Embryonic facial prominence (tissue), 1 donor: ENCODE data around the gene DNAJC18.
"Not testable (repeated sequence)": the region's sequence is repeated elsewhere in the genome, so short reads cannot be mapped to it uniquely, and the experiment has no call there.

Experiments
- DNase-seq: peaks from one replicate; pipeline ENCODE4 v3.0.0-alpha.2; 2016; ENCODE audit errors: extremely low spot score

DNAJC18 gene

DNA sequence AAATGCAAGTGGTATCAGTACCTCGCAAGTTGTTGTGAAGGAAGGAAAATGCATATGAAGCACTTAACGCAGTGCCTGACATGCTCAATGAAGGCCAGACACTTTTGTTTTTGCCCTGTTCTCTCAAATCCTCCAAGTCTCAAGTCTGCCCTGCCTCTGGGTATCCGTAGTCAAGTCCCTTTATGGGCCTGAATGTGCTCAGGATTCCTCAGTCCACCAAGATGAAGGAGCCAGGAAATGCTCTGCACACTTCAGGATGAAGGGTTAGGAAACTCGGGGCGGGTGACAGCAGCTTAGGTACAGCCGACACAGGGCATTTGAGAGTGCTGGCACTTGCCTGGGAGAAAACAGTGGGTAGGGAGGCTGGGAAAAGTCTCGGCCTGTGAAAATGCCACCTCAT, 21.9 kb upstream of the DNAJC18 start:
- DNase-seq, result no peak

DNA sequence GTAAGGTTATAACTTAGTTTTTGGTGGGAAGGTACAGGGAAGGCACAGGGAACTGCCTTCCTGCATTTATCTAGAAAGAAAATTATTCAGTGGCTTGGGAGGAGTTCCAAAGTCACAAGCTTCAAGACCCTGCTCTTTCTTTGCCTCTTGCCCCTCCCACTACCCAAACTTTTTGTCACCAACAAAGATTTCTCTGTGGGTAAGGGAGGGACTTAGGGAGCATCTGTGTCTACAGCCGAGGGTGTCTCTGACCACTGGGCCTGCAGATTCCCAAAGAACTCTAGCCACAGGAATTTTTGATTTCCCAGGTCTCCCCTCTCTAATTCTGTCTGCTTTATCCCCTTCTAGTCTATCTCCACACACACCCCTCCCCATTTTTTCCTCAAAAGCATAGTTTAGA, 21.1 kb upstream of the DNAJC18 start:
- no peak for DNase-seq

DNA sequence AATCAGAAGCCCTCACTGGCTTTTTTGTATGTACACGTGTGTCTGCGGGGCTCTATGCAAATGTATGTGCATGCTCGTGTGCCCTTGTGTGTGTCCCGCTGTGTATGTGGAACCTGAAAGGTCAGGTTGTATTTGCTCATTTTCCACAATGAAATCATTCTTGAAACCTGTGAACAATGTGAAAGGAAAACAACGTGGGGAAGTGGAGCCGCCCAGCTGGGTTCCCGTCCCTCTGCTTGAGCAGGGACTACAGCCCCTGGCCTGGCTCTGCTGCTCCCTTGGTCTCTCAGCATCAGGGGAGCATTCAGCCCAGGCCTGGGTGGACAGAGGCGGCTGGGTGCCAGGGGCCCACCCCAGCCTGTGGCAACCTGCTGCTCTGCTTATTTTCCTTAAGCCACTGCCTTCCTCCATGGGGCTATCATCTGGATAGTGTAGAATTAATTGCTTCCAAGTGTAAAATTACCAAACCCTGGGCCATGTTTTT, 20.2 kb upstream of the DNAJC18 start:
- DNase-seq, result no peak

DNA sequence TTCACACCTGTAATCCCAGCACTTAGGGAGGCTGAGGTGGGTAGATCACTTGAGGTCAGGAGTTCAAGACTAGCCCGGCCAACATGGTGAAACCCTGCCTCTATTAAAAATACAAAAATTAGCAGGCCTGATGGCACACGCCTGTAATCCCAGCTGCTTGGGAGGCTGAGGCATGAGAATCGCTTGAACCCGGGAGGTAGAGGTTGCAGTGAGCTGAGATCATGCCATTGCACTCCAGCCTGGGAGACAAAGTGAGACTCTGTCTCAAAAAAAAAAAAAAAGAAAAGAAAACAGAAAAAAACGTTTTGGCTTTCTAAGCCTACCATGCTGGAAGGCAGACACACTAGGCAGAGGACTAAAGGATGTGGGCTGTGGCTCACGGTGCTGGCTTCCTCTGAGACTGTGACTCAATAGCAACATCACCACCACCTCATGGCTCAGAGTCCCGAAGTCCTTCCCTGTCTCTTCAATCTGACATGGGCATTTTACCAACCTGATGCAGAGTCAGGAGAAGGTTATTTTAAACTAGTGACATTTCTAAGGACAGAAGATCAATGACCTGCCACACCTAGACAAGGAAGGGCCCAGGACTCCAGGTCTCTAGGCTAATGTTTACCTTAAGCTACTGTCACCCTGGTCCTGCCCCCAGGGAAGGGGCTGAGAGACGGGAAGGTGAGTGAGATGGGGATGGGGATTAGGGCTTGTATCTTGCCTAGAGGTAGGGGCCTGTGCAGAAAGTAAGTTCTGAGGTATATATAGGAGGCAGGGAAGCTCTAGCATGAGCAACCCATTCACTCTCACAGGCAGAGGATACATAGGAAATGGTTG, 19.5 kb upstream of the DNAJC18 start:
- DNase-seq, result no peak

DNA sequence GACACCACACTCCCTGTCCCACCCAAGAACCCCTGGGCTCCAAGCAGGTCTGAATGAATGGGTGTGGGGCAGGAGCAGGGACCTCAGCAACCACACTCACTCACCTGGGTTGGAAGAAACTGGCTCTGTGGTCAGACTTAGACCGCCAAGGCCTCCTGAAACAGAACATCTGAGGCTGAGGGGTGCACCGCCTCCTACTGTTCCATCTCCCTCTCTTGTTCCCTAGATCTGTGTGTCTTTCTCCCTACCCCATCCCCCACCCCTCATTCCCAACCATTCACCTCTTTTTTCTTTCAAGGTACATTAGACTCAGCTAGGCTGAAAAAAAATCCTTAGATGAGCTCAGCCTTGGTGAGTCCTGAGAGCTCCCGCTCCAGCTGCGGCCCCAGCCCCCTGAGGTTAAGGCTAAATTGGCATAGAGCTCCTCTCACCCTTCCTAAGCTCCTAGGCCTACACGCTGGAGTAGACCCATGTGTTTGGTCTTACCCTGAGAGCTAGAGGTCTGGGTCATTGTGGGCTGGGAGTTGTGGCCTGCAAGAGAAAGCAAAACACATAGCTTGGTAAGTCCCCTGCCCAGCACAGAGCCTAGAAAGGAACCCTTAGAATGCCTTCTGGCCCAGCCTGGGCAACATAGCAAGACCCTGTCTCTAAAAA, 18.5 kb upstream of the DNAJC18 start:
- DNase-seq, result no peak

DNA sequence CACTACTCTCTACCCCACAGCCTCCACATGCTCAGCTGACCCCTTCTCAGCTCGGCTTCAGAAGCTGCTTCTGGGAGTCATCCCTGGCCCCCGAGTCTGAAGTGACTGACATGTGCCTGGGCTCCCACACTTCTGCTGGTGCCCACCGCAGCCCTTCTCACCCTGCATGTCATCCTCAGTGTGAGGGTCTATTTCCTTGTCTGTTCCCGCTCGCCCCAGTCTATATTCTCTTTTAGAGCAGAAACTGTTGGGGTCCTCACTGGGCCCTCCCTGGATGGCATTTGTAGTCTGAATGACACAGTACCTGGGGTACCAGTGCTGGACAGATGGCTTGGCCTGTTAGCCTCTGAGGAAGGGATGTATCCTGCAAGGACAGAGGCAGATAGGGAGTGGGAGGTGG, 17.9 kb upstream of the DNAJC18 start:
- DNase-seq, result no peak

DNA sequence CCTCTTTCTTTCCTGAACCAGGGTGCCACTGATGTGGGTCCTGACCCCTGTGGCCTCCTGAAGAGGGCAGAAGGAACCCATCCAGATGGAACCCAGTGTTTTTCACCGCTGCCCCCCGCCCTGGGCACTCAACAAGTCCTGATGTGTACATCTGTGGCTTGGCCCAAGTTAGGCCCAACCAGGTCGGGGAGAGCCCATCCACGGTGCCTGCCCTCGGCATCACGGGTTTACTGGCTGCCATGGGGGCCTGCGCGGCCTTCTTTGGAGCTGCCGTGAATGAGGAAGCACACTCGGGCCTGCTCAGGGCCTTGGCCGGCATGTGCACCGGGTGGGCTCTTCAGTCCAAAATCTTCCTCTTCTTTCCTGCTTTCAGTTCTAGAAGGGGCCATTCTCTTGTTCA, 17.5 kb upstream of the DNAJC18 start:
- DNase-seq, result no peak

DNA sequence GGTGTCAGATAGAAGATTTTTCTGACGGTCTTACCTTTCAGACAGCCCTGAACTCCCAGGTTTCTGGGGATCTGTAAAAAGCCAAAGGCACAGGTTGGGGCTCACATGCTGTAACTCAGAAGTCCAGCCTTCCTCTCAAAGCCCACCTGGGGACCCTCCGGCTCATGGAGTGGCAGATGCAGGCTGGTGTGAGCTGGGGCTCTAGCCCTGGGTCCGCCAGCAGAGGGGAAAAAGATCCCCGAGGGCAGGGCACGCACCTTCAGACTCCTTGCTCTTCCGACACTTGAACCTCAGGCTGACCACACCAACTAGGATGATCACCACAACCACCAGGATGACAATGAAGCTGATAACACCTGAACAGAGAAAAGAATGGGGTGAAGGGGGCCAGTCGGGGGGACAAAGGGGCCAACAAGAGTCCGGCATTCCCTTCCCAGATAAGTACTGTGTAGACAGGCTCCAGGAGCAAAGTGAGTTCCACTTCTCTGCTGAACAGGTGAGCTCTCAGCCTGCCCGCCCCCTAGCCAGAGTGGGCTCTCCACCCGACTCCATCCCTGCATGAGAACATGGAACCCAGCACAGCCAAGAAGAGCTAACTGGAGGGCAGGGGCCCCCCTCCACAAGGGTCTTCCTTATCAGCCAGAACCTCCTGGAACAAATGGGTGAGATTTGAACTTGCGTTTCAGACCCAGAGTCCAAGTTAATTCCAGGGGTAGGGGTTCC, 15.4 kb upstream of the DNAJC18 start:
- no peak for DNase-seq

DNA sequence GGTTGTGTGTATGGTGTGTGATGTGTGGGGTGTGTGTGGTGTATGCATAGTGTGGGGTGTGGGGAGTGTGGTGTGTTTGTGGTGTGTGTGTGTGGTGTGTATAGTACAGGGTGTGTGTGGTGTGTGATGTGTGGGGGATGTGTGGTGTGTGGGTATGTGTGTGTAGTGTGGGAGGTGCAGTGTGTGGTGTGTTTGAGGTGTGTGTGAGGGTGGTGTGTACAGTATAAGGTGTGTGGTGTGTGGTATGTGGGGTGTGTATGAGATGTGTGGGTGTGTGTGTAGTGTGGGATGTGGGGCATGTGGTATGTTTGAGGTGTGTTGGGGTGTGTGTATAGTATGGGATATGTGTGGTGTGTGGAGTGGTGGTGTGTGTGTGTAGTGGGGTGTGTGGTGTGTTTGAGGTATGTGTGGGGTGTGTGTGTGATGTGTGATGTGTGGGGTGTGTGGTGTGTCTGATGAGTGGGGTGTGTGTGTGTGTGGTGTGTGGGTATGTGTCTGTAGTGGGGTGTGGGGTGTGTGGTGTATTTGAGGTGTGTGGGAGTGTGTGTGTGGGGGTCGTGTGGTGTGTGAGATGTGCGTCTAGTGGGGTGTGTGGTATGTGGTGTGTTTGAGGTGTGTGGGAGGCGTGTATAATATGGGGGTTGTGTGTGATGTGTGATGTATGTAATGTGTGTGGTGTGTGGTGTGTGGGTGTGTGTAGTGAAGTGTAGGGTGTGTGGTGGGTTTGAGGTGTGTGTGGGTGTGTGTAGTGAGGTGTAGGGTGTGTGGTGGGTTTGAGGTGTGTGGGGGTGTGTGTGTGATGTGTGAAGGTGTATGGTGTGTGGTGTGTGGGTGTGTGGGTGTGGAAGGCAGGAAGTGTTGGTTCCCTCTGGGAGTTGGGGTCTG, 14.6 kb upstream of the DNAJC18 start:
- no peak for DNase-seq

DNA sequence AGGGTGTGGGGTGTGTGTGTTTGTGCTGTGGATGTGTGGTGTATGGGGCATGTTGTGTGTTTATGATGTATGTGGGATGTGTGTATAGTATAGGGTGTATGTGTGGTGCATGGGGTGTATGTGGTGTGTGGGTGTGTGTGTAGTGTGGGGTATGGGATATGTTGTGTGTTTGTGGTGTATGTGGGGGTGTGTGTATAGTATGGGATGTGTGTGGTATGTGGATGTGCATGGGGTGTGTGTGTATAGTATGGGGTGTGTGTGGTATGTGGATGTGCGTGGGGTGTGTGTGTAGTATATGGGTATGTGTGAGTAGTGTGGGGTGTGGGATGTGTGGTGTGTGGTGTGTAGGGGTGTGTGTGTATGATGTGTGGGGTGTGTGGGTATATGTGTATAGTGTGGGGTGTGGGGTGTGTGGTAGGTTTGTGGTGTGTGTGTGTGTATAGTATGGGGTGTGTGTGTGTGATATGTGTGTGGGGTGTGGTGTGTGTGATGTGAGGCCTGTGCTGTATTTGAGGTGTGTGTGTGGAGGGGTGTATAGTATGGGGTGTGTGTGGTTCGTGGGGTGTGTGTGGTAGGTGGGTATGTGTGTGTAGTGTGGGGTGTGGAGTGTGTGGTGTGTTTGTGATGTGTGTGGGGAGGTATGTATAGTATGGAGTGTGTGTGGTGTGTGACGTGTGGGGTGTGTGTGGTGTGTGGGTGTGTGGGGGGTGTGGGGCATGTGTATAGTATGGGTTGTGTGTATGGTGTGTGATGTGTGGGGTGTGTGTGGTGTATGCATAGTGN, 12.7 kb upstream of the DNAJC18 start:
- no peak for DNase-seq

DNA sequence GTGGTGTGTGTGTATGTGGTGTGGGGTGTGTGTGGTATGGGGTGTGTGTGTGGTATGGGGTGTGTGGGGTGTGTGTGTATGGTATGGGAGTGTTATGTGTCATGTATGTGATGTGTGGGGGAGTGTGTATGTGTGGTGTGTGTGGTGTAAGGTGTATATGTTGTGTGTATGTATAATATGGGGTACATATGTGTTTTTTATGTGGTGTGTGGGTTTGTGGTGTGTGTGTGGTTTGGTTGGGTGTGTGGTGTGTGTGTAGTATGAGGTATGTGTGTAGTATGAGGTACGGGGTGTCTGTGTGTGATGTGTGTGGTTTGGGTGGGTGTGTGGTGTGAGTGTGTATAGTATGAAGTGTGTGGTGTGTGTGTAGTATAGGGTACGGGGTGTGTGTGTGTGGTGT, 11.9 kb upstream of the DNAJC18 start:
- no peak for DNase-seq

DNA sequence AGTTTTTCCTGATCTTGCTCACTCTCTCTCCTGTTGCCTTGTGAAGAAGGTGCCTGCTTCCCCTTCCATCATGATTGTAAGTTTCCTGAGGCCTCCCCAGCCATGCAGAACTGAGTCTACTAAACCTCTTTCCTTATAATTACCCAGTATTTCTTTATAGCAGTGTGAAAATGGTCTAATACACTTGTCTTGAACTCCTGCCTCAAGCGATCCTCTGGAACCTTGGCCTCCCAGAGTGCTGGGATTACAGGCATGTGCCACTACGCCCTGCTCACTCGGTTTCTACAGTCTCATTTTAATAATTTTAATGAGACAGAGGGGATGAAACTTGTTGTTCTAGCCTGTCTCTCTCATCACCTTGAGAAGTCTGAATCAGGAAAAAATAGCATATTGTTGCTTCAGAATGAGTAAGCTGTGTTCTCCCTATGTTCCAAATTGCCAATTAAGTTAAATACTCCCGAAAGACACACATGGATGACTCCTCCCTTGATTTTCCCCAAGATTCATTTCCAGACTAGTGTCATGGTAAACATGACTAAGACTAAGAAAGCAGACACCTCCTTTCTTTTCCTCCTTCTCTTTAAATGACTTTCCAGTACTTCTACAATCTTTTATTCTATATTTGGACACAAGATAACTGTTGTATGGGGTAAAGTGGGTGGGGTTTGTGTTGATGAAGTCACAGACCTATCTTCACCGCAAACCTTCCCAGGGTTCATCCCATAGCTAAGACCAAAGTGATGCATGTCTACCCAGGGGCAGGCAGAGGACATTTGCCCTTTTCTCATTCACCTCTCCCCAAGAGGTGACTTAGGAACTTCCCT, 7.8 kb upstream of the DNAJC18 start:
- no peak for DNase-seq

DNA sequence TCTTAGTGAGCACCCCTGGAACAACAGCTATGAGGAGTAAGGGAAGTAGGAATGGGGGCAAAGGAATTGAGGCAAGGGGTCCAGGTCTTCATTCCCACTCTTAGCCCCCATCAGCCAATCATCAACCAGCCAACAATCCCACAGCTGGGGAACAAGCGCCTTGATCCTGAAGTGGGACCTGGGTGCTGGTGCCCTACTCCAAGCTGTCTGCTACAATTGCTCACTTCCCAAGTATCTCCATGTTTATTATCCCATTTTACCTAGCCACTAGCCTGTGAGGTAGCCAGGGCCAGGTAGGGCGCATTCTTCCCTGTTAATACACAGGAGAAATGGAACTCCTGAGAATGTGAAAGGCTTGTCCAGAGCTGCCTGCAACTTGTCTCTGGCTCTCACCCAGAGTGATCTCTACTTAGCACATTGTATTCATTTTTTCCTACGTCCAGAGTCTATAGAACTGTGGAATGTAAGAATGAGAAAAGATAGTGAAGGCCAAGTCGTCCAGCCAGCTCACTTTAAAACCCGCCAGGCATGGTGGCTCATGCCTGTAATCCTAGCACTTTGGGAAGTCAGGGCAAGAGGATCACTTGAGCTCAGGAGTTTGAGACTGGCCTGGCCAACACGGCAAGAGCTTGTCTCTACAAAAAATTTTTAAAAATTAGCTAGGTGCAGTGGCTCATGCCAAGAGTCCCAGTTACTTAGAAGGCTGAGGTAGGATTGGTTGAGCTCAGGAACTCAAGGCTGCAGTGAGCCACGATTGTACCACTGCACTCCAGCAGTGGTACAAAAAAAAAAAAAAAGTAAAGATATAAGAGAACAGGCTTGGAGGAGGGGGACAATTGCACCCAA, 6.2 kb upstream of the DNAJC18 start:
- no peak for DNase-seq

DNA sequence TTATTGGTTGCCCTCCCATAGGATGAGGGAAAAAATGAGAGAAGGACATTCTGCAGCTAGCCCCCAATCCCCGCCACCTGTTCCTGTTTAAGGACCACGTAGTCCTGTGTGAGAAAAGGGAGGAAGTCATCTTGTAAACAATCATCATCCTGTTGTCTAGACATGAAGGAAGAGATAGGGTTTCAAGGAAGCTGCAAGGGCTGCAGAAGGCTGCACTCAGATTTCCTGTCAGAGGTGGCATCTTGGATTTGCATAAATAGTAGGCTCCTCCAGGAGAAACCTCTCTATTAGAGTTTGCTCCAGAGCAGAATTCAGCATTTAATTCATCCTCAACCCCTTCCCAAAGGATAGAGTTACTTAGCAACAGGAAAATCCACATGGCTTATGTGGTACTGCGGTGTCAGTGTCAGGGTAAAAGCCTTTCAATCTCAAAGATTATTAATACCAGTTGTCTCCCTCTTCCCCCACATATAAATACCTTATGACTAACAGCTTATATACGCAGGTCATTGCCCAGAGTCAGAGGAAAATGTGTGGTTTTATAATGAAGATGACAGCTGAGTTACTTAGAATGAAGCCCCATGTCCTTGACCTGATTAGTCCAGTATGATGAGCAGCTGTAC, 4.6 kb upstream of the DNAJC18 start:
- peak; percentile 46 for DNase-seq

DNA sequence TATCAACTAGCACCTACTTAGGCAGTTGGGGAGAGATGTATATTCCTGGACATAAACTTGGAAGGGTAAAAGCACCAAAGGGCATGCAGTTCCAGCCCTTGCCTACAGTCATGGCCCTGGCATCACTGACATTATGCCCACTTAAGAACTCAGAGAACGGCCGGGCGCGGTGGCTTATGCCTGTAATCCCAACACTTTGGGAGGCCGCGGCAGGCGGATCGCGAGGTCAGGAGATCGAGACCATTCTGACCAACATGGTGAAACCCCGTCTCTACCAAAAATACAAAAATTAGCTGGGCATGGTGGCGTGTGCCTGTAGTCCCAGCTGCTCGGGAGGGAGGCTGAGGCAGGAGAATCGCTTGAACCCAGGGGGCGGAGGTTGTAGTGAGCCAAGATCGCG, 1.1 kb upstream of the DNAJC18 start:
- DNase-seq, result not testable (repeated sequence)

DNA sequence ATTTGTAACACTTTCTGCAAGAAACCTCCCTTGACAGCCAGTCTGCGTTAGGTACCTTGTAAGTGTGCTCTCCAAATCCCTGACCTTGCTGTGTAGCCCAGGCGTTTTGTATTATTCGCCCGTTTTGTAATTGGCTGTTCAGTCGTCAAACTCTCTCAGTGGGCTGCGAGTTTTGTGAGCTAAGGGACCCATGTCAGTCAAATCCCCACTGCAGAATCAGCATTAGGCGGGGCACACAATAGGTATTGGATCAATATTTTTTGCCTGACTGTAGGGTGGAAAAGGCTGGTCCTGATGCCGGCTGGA, 665 bp downstream of the DNAJC18 start:
- DNase-seq, result no peak

DNA sequence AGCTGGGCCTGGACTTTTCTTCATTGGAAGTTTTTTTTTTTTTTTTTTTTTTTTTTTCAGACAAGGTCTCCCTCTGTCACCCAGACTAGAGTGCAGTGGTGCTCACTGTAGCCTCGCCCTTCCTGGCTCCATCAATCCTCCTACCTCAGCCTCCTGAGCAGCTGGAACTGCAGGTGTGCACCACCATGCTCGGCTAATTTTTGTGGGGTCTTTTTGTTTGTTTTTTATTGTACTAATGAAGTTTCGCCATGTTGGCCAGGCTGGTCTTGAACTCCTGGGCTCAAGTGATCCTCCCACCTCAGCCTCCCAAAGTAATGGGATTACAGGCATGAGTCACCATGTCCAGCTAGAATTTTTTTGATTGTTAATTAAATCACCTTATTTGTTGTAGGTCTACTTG, 3.6 kb downstream of the DNAJC18 start:
- DNase-seq, result no peak

DNA sequence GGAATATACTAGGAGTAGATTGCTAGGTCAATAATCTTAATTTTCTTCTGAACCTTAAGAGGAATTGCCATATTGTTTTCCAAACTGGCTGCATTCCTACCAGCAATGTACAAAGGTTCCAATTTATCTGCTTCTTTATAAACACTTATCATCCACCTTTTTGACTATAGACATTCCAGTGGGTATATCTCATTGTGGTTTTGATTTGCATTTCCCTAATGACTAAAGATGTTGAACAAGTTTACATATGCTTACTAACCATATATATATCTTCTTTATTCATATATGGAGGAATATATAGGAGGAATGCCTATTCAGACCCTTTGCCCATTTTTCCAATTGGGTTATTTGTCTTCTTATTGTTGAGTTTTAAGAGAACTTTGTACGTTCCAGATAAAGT, 7.6 kb downstream of the DNAJC18 start:
- no peak for DNase-seq

DNA sequence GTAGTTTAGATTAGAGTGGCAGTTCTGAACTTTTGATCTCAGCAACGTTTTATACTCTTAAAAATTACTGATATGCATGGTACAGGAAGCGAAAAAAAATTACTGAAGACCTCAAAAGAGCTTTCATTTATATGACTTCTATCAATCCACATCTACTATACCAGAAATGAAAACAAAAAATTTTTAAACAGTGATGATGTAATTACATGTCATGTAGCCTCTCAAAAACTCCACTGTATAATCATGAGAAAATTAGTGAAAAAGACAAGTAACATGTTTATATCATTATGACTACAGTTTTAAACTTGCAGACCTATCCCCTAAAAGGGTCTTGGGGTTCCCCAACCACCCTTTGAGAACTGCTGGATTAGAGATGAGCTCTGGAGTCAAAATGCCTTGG, 9.3 kb downstream of the DNAJC18 start:
- no peak for DNase-seq
